HG03442 (cell line): ENCODE data around the gene ALK.

Experiments used
- ATAC-seq: cut with Tn5 transposase; IDR thresholded peaks from one replicate; pipeline ENCODE4 v1.9.1; 2021; ENCODE audit warnings: mild to moderate bottlenecking, moderate library complexity; ENCODE audit not compliant: unreplicated experiment

ALK gene

GRCh38 chr2:29191817-29192216, 729.6 kb downstream of the ALK start:
- no peak for ATAC-seq

GRCh38 chr2:29189052-29189451, 732.3 kb downstream of the ALK start:
- ATAC-seq = no peak

- ATAC-seq = no peak
These were observed 733.5 kb downstream of the ALK start for GRCh38 chr2:29187926-29188325.

GRCh38 chr2:29186817-29187216, 734.6 kb downstream of the ALK start:
- no peak for ATAC-seq

GRCh38 chr2:29184531-29184930, 736.9 kb downstream of the ALK start:
- ATAC-seq = no peak

- no peak for ATAC-seq
These were observed 738.5 kb downstream of the ALK start for GRCh38 chr2:29182920-29183319.

GRCh38 chr2:29182334-29182733, 739.1 kb downstream of the ALK start:
- ATAC-seq = no peak

- no peak for ATAC-seq
These were observed 746.0 kb downstream of the ALK start for GRCh38 chr2:29175338-29175737.

- ATAC-seq = no peak
These were observed 746.4 kb downstream of the ALK start for GRCh38 chr2:29174937-29175336.

GRCh38 chr2:29166242-29167039, 754.9 kb downstream of the ALK start:
- ATAC-seq = no peak

GRCh38 chr2:29165362-29166241, 755.8 kb downstream of the ALK start:
- ATAC-seq = no peak

GRCh38 chr2:29164091-29164846, 757.1 kb downstream of the ALK start:
- ATAC-seq = no peak

- no peak for ATAC-seq
These were observed 759.0 kb downstream of the ALK start for GRCh38 chr2:29162204-29162928.

- ATAC-seq = no peak
These were observed 761.2 kb downstream of the ALK start for GRCh38 chr2:29160184-29160583.

GRCh38 chr2:29159125-29159524, 762.3 kb downstream of the ALK start:
- ATAC-seq = no peak

- no peak for ATAC-seq
These were observed 764.3 kb downstream of the ALK start for GRCh38 chr2:29157131-29157530.

- no peak for ATAC-seq
These were observed 765.8 kb downstream of the ALK start for GRCh38 chr2:29155578-29155977.

GRCh38 chr2:29154610-29155009, 766.8 kb downstream of the ALK start:
- no peak for ATAC-seq

- no peak for ATAC-seq
These were observed 773.4 kb downstream of the ALK start for GRCh38 chr2:29147963-29148362.

GRCh38 chr2:29146197-29146596, 775.2 kb downstream of the ALK start:
- ATAC-seq = no peak

GRCh38 chr2:29143657-29144056, 777.7 kb downstream of the ALK start:
- no peak for ATAC-seq
